ENCODE data around the gene TNXB.

The TNXB gene

GRCh38 chr6:32133786-32134185 lies 24.6 kb upstream of the TNXB start:
- no peaks in the 10 kb centered on the region for H3K36me3 ChIP-seq (ENCODE audit: control insufficient read depth in 1 of 2, insufficient read depth in 2 of 2, low read length in 2 of 2)
- no peaks in the 10 kb centered on the region for H3K9me3 ChIP-seq (ENCODE audit: control insufficient read depth in 1 of 2, low read length in 2 of 2)
- H3K27ac ChIP-seq (ENCODE audit: low read length) = no peak overlapping the region
- H3K4me1 ChIP-seq (ENCODE audit: control insufficient read depth in 1 of 2, insufficient read depth in 2 of 2, low read length in 2 of 2) = peaks cover 8 to 11% of the 10 kb centered on the region in 2 donors
- no peak overlapping the region for H3K4me3 ChIP-seq (ENCODE audit: low read depth in 1 of 2, low read length in 2 of 2)
- H3K27me3 ChIP-seq (ENCODE audit: low read depth, low read length) = no peaks in the 10 kb centered on the region

GRCh38 chr6:32132110-32132509 lies 23.0 kb upstream of the TNXB start:
- H3K27ac ChIP-seq (ENCODE audit: low read length) = no peak overlapping the region
- H3K9me3 ChIP-seq (ENCODE audit: control insufficient read depth in 1 of 2, low read length in 2 of 2) = no peaks in the 10 kb centered on the region
- H3K4me1 ChIP-seq (ENCODE audit: control insufficient read depth in 1 of 2, insufficient read depth in 2 of 2, low read length in 2 of 2) = peaks cover 16 to 22% of the 10 kb centered on the region in 2 donors
- H3K36me3 ChIP-seq (ENCODE audit: control insufficient read depth in 1 of 2, insufficient read depth in 2 of 2, low read length in 2 of 2) = no peaks in the 10 kb centered on the region
- H3K4me3 ChIP-seq (ENCODE audit: low read depth in 1 of 2, low read length in 2 of 2) = no peak overlapping the region
- no peaks in the 10 kb centered on the region for H3K27me3 ChIP-seq (ENCODE audit: low read depth, low read length)

- Histone ChIP-seq H3K27me3 (ENCODE audit: low read depth, low read length) (no peaks in the 10 kb centered on the region), H3K27ac (ENCODE audit: low read length) (no peak overlapping the region), H3K4me1 (ENCODE audit: control insufficient read depth in 1 of 2, insufficient read depth in 2 of 2, low read length in 2 of 2) (peaks cover 21 to 28% of the 10 kb centered on the region in 2 donors), H3K9me3 (ENCODE audit: control insufficient read depth in 1 of 2, low read length in 2 of 2) (no peaks in the 10 kb centered on the region), H3K4me3 (ENCODE audit: low read depth in 1 of 2, low read length in 2 of 2) (no peak overlapping the region), H3K36me3 (ENCODE audit: control insufficient read depth in 1 of 2, insufficient read depth in 2 of 2, low read length in 2 of 2) (peaks cover 0 to 5% of the 10 kb centered on the region in 2 donors)
Observed at GRCh38 chr6:32131439-32131948, 22.4 kb upstream of the TNXB start.

GRCh38 chr6:32129297-32130088 lies 20.4 kb upstream of the TNXB start:
- peak overlapping the region; percentile 84 to 97 for H3K4me3 ChIP-seq (ENCODE audit: low read depth in 1 of 2, low read length in 2 of 2)
- H3K9me3 ChIP-seq (ENCODE audit: control insufficient read depth in 1 of 2, low read length in 2 of 2) = no peaks in the 10 kb centered on the region
- H3K4me1 ChIP-seq (ENCODE audit: control insufficient read depth in 1 of 2, insufficient read depth in 2 of 2, low read length in 2 of 2) = peaks cover 21 to 35% of the 10 kb centered on the region in 2 donors
- peak overlapping the region; percentile 94 for H3K27ac ChIP-seq (ENCODE audit: low read length)
- H3K27me3 ChIP-seq (ENCODE audit: low read depth, low read length) = no peaks in the 10 kb centered on the region
- peaks cover 6 to 19% of the 10 kb centered on the region in 2 donors for H3K36me3 ChIP-seq (ENCODE audit: control insufficient read depth in 1 of 2, insufficient read depth in 2 of 2, low read length in 2 of 2)

GRCh38 chr6:32128751-32129296 lies 19.7 kb upstream of the TNXB start:
- no peaks in the 10 kb centered on the region for H3K9me3 ChIP-seq (ENCODE audit: control insufficient read depth in 1 of 2, low read length in 2 of 2)
- no peaks in the 10 kb centered on the region for H3K27me3 ChIP-seq (ENCODE audit: low read depth, low read length)
- H3K27ac ChIP-seq (ENCODE audit: low read length) = peak overlapping the region; percentile 94
- H3K36me3 ChIP-seq (ENCODE audit: control insufficient read depth in 1 of 2, insufficient read depth in 2 of 2, low read length in 2 of 2) = peaks cover 6 to 24% of the 10 kb centered on the region in 2 donors
- peak overlapping the region; percentile 97 to 99 for H3K4me3 ChIP-seq (ENCODE audit: low read depth in 1 of 2, low read length in 2 of 2)
- peaks cover 21 to 35% of the 10 kb centered on the region in 2 donors for H3K4me1 ChIP-seq (ENCODE audit: control insufficient read depth in 1 of 2, insufficient read depth in 2 of 2, low read length in 2 of 2)

GRCh38 chr6:32127717-32128592 lies 18.8 kb upstream of the TNXB start, which contains the start of gene ATF6B:
Gene ATF6B, minus strand, starts transcription at chr6:32128246. Its CDS starts 39 bp downstream, at chr6:32128207.
- H3K27ac ChIP-seq (ENCODE audit: low read length) = peak within 1 kb of the TSS; percentile 94
- H3K4me1 ChIP-seq (ENCODE audit: control insufficient read depth in 1 of 2, insufficient read depth in 2 of 2, low read length in 2 of 2) = peaks cover 21 to 35% of the 10 kb centered on the region in 2 donors
- H3K9me3 ChIP-seq (ENCODE audit: control insufficient read depth in 1 of 2, low read length in 2 of 2) = no peaks in the 10 kb centered on the region
- H3K36me3 ChIP-seq (ENCODE audit: control insufficient read depth in 1 of 2, insufficient read depth in 2 of 2, low read length in 2 of 2) = peaks cover 13 to 31% of the 10 kb centered on the region in 2 donors
- no peaks in the 10 kb centered on the region for H3K27me3 ChIP-seq (ENCODE audit: low read depth, low read length)
- peak within 1 kb of the TSS; percentile 97 to 99 for H3K4me3 ChIP-seq (ENCODE audit: low read depth in 1 of 2, low read length in 2 of 2)

GRCh38 chr6:32127409-32127716 lies 18.2 kb upstream of the TNXB start:
- peak overlapping the region; percentile 90 for H3K27ac ChIP-seq (ENCODE audit: low read length)
- no peaks in the 10 kb centered on the region for H3K27me3 ChIP-seq (ENCODE audit: low read depth, low read length)
- peaks cover 21 to 35% of the 10 kb centered on the region in 2 donors for H3K4me1 ChIP-seq (ENCODE audit: control insufficient read depth in 1 of 2, insufficient read depth in 2 of 2, low read length in 2 of 2)
- peaks cover 13 to 32% of the 10 kb centered on the region in 2 donors for H3K36me3 ChIP-seq (ENCODE audit: control insufficient read depth in 1 of 2, insufficient read depth in 2 of 2, low read length in 2 of 2)
- H3K4me3 ChIP-seq (ENCODE audit: low read depth in 1 of 2, low read length in 2 of 2) = peak overlapping the region; percentile 97 to 99
- no peaks in the 10 kb centered on the region for H3K9me3 ChIP-seq (ENCODE audit: control insufficient read depth in 1 of 2, low read length in 2 of 2)

GRCh38 chr6:32126880-32127279 lies 17.7 kb upstream of the TNXB start:
- Histone ChIP-seq H3K4me1 (ENCODE audit: control insufficient read depth in 1 of 2, insufficient read depth in 2 of 2, low read length in 2 of 2) (peaks cover 21 to 35% of the 10 kb centered on the region in 2 donors), H3K4me3 (ENCODE audit: low read depth in 1 of 2, low read length in 2 of 2) (peak overlapping the region; percentile 97 to 99), H3K27me3 (ENCODE audit: low read depth, low read length) (no peaks in the 10 kb centered on the region), H3K36me3 (ENCODE audit: control insufficient read depth in 1 of 2, insufficient read depth in 2 of 2, low read length in 2 of 2) (peaks cover 17 to 37% of the 10 kb centered on the region in 2 donors), H3K27ac (ENCODE audit: low read length) (peak overlapping the region; percentile 90), H3K9me3 (ENCODE audit: control insufficient read depth in 1 of 2, low read length in 2 of 2) (no peaks in the 10 kb centered on the region)

- Histone ChIP-seq H3K27ac (ENCODE audit: low read length) (no peak overlapping the region), H3K4me3 (ENCODE audit: low read depth in 1 of 2, low read length in 2 of 2) (no peak overlapping the region), H3K27me3 (ENCODE audit: low read depth, low read length) (no peaks in the 10 kb centered on the region), H3K9me3 (ENCODE audit: control insufficient read depth in 1 of 2, low read length in 2 of 2) (no peaks in the 10 kb centered on the region), H3K36me3 (ENCODE audit: control insufficient read depth in 1 of 2, insufficient read depth in 2 of 2, low read length in 2 of 2) (peaks cover 33 to 57% of the 10 kb centered on the region in 2 donors), H3K4me1 (ENCODE audit: control insufficient read depth in 1 of 2, insufficient read depth in 2 of 2, low read length in 2 of 2) (peaks cover 12 to 30% of the 10 kb centered on the region in 2 donors)
Observed at GRCh38 chr6:32123681-32124080, 14.5 kb upstream of the TNXB start.

GRCh38 chr6:32120573-32121059 lies 11.5 kb upstream of the TNXB start:
- peaks cover 56 to 69% of the 10 kb centered on the region in 2 donors for H3K36me3 ChIP-seq (ENCODE audit: control insufficient read depth in 1 of 2, insufficient read depth in 2 of 2, low read length in 2 of 2)
- H3K9me3 ChIP-seq (ENCODE audit: control insufficient read depth in 1 of 2, low read length in 2 of 2) = no peaks in the 10 kb centered on the region
- no peak overlapping the region for H3K27ac ChIP-seq (ENCODE audit: low read length)
- H3K27me3 ChIP-seq (ENCODE audit: low read depth, low read length) = no peaks in the 10 kb centered on the region
- no peak overlapping the region for H3K4me3 ChIP-seq (ENCODE audit: low read depth in 1 of 2, low read length in 2 of 2)
- H3K4me1 ChIP-seq (ENCODE audit: control insufficient read depth in 1 of 2, insufficient read depth in 2 of 2, low read length in 2 of 2) = peaks cover 0 to 10% of the 10 kb centered on the region in 2 donors
